Ishikawa (cell line): Measurements from ENCODE around the gene P3H4.

Experiments
- CREB1 ChIP-seq: IDR thresholded peaks from 2 replicates; pipeline ENCODE4 v1.6.1; 2012; ENCODE audit warnings: low read depth
- NFIC ChIP-seq: IDR thresholded peaks from 2 replicates; pipeline ENCODE4 v1.6.1; 2012
- RAD21 ChIP-seq: IDR thresholded peaks from 2 replicates; pipeline ENCODE4 v1.6.1; 2012; ENCODE audit warnings: low read depth
- TAF1 ChIP-seq: IDR thresholded peaks from 2 replicates; pipeline ENCODE4 v1.6.1; 2012; ENCODE audit warnings: low read depth, mild to moderate bottlenecking
- TCF12 ChIP-seq: IDR thresholded peaks from 2 replicates; pipeline ENCODE4 v1.6.1; 2012; ENCODE audit warnings: low read depth
- TEAD4 ChIP-seq: IDR thresholded peaks from 2 replicates; pipeline ENCODE4 v1.6.1; 2012
- TF ChIP-seq, protein P1 (sequence below): IDR thresholded peaks from 2 replicates; pipeline ENCODE4 v1.6.1; 2012; ENCODE audit warnings: low read depth, mild to moderate bottlenecking

DNA sequence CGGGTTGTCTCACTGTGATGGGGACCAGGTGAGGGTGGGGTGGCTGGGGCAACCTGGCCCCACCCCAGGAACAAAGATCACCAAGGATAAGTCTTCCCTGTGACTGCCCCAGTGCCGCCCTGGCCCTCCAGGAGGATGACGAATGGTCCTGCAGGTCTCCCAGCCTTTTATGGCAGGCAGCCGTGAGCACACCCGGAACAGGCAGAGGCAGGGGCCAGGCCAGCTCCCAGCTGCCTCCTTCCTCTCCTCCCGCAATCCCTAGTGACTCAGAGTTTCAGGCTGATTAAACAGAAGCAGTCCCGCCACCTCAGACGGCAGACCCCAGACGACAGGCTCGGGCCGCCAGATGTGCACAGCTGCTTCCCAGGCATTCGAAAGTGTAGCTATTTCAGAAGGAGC is 38.6 kb downstream of the P3H4 start:
- TF ChIP-seq TAF1, result no peak
- TF ChIP-seq CREB1, result no peak
- TF ChIP-seq TEAD4, result no peak
- TF ChIP-seq RAD21, result no peak; the same call in 1 of the 2 replicates
- TF ChIP-seq, protein P1, sequence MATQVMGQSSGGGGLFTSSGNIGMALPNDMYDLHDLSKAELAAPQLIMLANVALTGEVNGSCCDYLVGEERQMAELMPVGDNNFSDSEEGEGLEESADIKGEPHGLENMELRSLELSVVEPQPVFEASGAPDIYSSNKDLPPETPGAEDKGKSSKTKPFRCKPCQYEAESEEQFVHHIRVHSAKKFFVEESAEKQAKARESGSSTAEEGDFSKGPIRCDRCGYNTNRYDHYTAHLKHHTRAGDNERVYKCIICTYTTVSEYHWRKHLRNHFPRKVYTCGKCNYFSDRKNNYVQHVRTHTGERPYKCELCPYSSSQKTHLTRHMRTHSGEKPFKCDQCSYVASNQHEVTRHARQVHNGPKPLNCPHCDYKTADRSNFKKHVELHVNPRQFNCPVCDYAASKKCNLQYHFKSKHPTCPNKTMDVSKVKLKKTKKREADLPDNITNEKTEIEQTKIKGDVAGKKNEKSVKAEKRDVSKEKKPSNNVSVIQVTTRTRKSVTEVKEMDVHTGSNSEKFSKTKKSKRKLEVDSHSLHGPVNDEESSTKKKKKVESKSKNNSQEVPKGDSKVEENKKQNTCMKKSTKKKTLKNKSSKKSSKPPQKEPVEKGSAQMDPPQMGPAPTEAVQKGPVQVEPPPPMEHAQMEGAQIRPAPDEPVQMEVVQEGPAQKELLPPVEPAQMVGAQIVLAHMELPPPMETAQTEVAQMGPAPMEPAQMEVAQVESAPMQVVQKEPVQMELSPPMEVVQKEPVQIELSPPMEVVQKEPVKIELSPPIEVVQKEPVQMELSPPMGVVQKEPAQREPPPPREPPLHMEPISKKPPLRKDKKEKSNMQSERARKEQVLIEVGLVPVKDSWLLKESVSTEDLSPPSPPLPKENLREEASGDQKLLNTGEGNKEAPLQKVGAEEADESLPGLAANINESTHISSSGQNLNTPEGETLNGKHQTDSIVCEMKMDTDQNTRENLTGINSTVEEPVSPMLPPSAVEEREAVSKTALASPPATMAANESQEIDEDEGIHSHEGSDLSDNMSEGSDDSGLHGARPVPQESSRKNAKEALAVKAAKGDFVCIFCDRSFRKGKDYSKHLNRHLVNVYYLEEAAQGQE, result no peak
- peak; percentile 56 for TF ChIP-seq TCF12
- TF ChIP-seq NFIC, result no peak
